A549 treated with AZD2906 at 1 μM for 4 hours (cell line): ENCODE measurements around the gene EDN1. TPM values are rescaled to one million over a fixed set of nuclear protein-coding genes. Genes with fewer than 3 reads are reported as not detected.

Experiments
- total RNA-seq: library from RNA; stranded (reverse); fragments of 200-300 nt; extraction: Qiagen RNA extraction; gene quantifications from 5 replicates; pipeline ENCODE4 v1.2.3, GENCODE V29; 2022

EDN1 gene
- 37.5 to 43.6 TPM (median 39.0 TPM) in 5 replicates for total RNA-seq

DNA sequence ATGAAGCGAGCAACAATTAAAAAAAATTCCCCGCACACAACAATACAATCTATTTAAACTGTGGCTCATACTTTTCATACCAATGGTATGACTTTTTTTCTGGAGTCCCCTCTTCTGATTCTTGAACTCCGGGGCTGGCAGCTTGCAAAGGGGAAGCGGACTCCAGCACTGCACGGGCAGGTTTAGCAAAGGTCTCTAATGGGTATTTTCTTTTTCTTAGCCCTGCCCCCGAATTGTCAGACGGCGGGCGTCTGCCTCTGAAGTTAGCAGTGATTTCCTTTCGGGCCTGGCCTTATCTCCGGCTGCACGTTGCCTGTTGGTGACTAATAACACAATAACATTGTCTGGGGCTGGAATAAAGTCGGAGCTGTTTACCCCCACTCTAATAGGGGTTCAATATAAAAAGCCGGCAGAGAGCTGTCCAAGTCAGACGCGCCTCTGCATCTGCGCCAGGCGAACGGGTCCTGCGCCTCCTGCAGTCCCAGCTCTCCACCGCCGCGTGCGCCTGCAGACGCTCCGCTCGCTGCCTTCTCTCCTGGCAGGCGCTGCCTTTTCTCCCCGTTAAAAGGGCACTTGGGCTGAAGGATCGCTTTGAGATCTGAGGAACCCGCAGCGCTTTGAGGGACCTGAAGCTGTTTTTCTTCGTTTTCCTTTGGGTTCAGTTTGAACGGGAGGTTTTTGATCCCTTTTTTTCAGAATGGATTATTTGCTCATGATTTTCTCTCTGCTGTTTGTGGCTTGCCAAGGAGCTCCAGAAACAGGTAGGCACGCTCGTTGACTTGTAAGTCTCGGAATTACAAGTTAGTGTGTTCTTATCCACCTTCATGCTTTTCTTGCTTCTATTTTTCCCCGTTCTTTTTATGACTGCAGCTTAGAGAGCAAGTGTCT, at the start of gene EDN1:
Gene EDN1 (plus strand): TSS at position 429 of the 888 bp plus-strand sequence. CDS start 269 bp downstream, at position 698.

